Thymus (tissue), 11 donors: ENCODE data around the gene DCX. TPM values are rescaled to one million over a fixed set of nuclear protein-coding genes. Genes with fewer than 3 reads are reported as not detected.

ENCODE experiments used
- DNase-seq, 9 donors: peaks; one replicate each; pipeline ENCODE4 v3.0.0-alpha.2; 2013; ENCODE audit warnings: low spot score in 9 of 9, low read depth in 6 of 9, missing footprints in 1 of 9
- H3K27ac ChIP-seq, 2 donors: one replicate each; pipeline ENCODE4 v1.5.1; 2013; ENCODE audit warnings: control low read depth in 1 of 2, low read depth in 1 of 2, low read length in 1 of 2, mild to moderate bottlenecking in 1 of 2, moderate library complexity in 1 of 2
- H3K27me3 ChIP-seq, 2 donors: one replicate each; pipeline ENCODE4 v1.5.1; 2013; ENCODE audit warnings: low read length in 1 of 2; ENCODE audit not compliant: control insufficient read depth in 2 of 2, insufficient read depth in 1 of 2
- H3K36me3 ChIP-seq, 2 donors: one replicate each; pipeline ENCODE4 v1.5.1; 2013; ENCODE audit warnings: low read length in 1 of 2, mild to moderate bottlenecking in 1 of 2, moderate library complexity in 1 of 2; ENCODE audit not compliant: control insufficient read depth in 2 of 2, insufficient read depth in 2 of 2
- H3K4me1 ChIP-seq, 2 donors: one replicate each; pipeline ENCODE4 v1.5.1; 2013; ENCODE audit warnings: low read length in 2 of 2; ENCODE audit not compliant: control insufficient read depth in 2 of 2, insufficient read depth in 2 of 2
- H3K4me3 ChIP-seq, 2 donors: one replicate each; pipeline ENCODE4 v1.5.1; 2013; ENCODE audit warnings: low read length in 2 of 2, control low read depth in 1 of 2, mild to moderate bottlenecking in 1 of 2
- H3K9me3 ChIP-seq, 2 donors: one replicate each; pipeline ENCODE4 v1.5.1; 2013; ENCODE audit warnings: low read length in 1 of 2, mild to moderate bottlenecking in 1 of 2; ENCODE audit not compliant: control insufficient read depth in 2 of 2, insufficient read depth in 1 of 2
- WGBS: extraction: QIAGEN DNeasy Blood & Tissue Kit; methylation state at CpG from one replicate; pipeline ENCODE4 v1.1.7; 2013; 5-methylcytosine and 5-hydroxymethylcytosine counted together
- polyA plus RNA-seq: library from polyadenylated mRNA; stranded (reverse); fragments of 200-250 nt; gene quantifications from one replicate; pipeline ENCODE4 v1.2.3, GENCODE V29; 2013
- total RNA-seq: library from RNA; stranded (reverse); fragments of 120-200 nt; gene quantifications from one replicate; pipeline ENCODE4 v1.2.4, GENCODE V29; 2013
- donor health status: healthy.

The DCX gene
- total and polyA plus RNA-seq, 2 donors: 0.11 to 0.19 TPM

DNA sequence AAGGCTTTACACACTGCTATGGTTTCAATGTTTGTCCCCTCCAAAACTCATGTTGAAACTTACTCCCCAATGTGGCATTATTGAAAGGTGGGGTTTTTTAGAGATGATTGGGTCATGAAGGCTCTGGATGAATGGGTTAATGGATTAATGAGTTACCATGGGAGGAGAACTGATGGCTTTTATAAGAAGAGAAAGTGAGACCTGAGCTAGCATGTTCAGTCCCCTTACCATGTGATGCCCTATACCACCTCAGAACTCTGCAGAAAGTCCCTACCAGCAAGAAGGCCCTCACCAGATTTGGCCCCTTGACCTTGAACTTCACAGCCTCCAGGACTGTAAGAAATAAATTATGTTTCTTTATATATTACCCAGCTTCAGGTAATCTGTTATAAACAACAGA is 72.8 kb downstream of the DCX start:
- DNase-seq: no peak
- H3K36me3 ChIP-seq: no peaks in the 10 kb centered on the region
- H3K9me3 ChIP-seq: no peaks in the 10 kb centered on the region
- H3K4me3 ChIP-seq: no peak overlapping the region
- no peaks in the 10 kb centered on the region for H3K27me3 ChIP-seq
- H3K27ac ChIP-seq: no peak overlapping the region
- H3K4me1 ChIP-seq: no peaks in the 10 kb centered on the region

DNA sequence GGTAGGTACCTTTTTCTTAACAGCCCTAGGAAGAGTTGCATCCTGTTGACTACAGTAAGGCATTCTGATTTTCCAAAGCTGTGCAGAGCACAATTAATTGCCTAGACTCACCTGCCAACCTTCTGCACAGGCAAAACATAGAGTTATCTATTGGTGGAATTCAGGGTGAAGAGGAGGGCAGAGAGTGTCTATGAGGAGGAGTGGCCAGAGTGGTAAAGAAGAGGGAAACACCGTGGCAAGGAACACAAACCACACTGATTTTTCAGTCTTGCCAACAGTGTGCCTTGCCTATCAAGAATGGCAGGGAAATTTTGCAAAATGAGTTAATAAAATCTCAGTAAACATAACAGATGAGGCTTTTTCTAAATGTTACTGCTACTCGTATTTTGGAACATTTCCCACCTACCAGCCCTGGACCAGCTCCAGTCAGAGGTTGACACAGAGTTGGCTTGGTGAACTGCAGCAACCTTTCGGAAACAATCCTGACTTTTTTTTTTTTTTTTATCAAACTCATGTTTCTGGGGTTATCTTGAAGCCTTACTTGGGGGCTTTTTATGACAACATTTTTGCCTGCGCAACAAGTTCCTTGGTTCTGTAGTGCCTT is 73.8 kb downstream of the DCX start:
- Histone ChIP-seq H3K27ac (no peak overlapping the region), H3K27me3 (no peaks in the 10 kb centered on the region), H3K4me1 (no peaks in the 10 kb centered on the region), H3K4me3 (no peak overlapping the region), H3K9me3 (no peaks in the 10 kb centered on the region), H3K36me3 (no peaks in the 10 kb centered on the region)
- no peak for DNase-seq
- WGBS: 89% methylated on average over 4 of the region's 4 CpGs

- 66% methylated on average over 2 of the region's 2 CpGs for WGBS
- H3K27ac ChIP-seq: no peak overlapping the region
- no peaks in the 10 kb centered on the region for H3K9me3 ChIP-seq
- no peaks in the 10 kb centered on the region for H3K4me1 ChIP-seq
- no peak overlapping the region for H3K4me3 ChIP-seq
- H3K36me3 ChIP-seq: no peaks in the 10 kb centered on the region
- DNase-seq: no peak
- H3K27me3 ChIP-seq: no peaks in the 10 kb centered on the region
Observed at GRCh38 chrX:111337067-111337637, 74.8 kb downstream of the DCX start.

DNA sequence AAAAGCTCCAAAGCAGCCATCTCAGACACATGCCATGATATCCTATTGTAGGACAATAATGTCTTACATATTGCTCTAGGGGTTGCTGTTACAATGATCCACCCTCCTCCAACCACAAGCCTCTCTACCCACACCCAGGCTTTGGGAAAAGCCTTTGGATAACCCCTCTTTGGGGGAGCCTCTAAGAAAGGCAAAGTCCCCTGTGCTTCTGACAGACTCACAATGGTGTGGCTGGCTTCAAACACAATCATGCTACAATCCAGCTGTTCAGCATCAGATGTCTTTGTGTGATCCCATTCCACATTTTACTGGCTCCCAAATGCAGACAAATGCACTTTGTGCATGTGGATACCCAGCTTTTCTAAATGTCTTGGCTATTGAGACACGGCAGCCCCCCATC is 75.9 kb downstream of the DCX start:
- H3K36me3 ChIP-seq: no peaks in the 10 kb centered on the region
- no peak overlapping the region for H3K4me3 ChIP-seq
- no peaks in the 10 kb centered on the region for H3K9me3 ChIP-seq
- H3K4me1 ChIP-seq: no peaks in the 10 kb centered on the region
- no peaks in the 10 kb centered on the region for H3K27me3 ChIP-seq
- no peak for DNase-seq
- no peak overlapping the region for H3K27ac ChIP-seq
- 82% methylated on average over 1 of the region's 1 CpG for WGBS

- DNase-seq: no peak
- no peak overlapping the region for H3K27ac ChIP-seq
- no peaks in the 10 kb centered on the region for H3K9me3 ChIP-seq
- no peaks in the 10 kb centered on the region for H3K27me3 ChIP-seq
- H3K4me1 ChIP-seq: no peaks in the 10 kb centered on the region
- no peak overlapping the region for H3K4me3 ChIP-seq
- H3K36me3 ChIP-seq: no peaks in the 10 kb centered on the region
Observed at GRCh38 chrX:111329370-111329769, 82.6 kb downstream of the DCX start.

DNA sequence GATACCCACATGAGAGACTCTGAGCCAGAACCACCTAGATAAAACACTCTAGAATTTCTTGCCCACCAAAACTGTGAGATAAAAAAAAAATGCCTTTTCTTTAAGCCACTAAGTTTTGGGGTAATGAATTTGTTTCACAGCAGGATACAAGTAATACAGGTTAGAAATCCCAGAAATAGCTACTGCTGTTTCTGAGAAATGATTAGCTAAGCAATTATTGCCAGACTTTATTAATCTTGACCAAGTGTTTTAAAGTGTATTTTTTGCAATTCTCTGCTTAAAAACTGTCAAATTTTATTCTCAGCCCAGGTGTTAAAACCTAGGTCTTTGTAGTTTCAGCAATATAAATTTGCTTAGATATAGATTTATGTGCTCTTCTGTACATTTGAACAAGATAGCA is 83.1 kb downstream of the DCX start:
- Histone ChIP-seq H3K9me3 (no peaks in the 10 kb centered on the region), H3K4me3 (no peak overlapping the region), H3K27ac (no peak overlapping the region), H3K27me3 (no peaks in the 10 kb centered on the region), H3K4me1 (no peaks in the 10 kb centered on the region), H3K36me3 (no peaks in the 10 kb centered on the region)
- DNase-seq: no peak

DNA sequence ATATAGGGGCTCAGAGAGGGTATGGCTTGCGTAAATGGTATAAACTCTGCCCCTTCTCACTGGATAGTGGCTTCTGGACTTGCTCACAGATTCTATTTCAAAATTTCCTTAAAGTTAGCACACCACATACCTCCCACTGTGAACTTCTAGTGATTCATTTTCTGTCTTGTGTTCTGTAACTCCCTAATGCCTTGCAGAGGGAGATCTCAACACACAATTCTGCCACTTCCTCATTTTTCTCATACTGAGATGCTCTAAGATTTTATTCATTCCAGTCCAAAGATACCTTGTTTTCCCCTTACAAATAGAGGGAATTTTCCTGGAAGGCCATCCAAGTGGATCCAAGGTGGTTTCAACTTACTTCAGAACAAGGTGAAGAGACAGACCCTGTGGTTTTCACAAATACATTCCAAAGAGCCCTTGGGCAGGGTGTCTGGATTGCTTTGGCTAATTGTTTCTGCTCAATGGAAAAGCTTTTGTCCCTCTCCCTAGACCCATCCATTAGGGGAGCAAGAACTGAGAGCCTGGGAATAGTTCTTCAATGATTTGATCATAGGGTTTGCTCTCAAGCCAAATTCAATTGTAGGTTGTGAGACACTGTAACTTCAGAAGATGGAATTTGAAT is 89.6 kb downstream of the DCX start:
- 91% methylated on average over 1 of the region's 1 CpG for WGBS
- Histone ChIP-seq H3K27ac (no peak overlapping the region), H3K27me3 (no peaks in the 10 kb centered on the region), H3K4me1 (no peaks in the 10 kb centered on the region), H3K4me3 (no peak overlapping the region), H3K36me3 (no peaks in the 10 kb centered on the region), H3K9me3 (no peaks in the 10 kb centered on the region)
- no peak for DNase-seq

GRCh38 chrX:111319451-111319850 is 92.5 kb downstream of the DCX start:
- Histone ChIP-seq H3K27ac (no peak overlapping the region), H3K4me3 (no peak overlapping the region), H3K4me1 (no peaks in the 10 kb centered on the region), H3K36me3 (no peaks in the 10 kb centered on the region), H3K27me3 (no peaks in the 10 kb centered on the region), H3K9me3 (no peaks in the 10 kb centered on the region)
- no peak for DNase-seq
- WGBS: 77% methylated on average over 4 of the region's 4 CpGs

DNA sequence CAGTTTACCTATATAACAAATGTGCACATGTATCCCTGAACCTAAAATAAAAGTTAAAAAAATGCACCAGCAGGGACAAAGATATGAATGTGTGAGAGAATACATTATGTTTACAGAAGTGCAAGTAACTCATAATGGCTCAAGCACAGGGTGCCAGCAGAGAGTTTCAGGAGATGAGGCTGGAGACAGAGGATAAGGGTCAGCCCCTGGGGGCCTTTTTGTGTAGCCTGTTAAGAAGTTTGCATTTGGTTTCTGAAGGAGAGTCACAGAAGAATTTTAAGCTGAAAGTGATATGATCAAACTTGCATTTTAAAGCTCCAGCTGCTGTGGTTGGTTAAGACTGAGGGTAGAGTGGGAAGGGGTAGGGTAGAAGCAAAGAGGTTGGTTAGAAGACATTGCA is 93.1 kb downstream of the DCX start:
- H3K4me3 ChIP-seq: no peak overlapping the region
- H3K4me1 ChIP-seq: no peaks in the 10 kb centered on the region
- no peak for DNase-seq
- H3K9me3 ChIP-seq: no peaks in the 10 kb centered on the region
- no peaks in the 10 kb centered on the region for H3K27me3 ChIP-seq
- no peak overlapping the region for H3K27ac ChIP-seq
- no peaks in the 10 kb centered on the region for H3K36me3 ChIP-seq
